IMR-90 (cell line): Measurements from ENCODE around the gene TMEM263.

Experiments used
- BHLHE40 ChIP-seq: fragments of 150-350 bp; IDR thresholded peaks from 2 replicates; pipeline ENCODE4 v1.6.1; 2016; ENCODE audit warnings: mild to moderate bottlenecking, low read depth, low read length
- CEBPB ChIP-seq: IDR thresholded peaks from 2 replicates; pipeline ENCODE4 v1.6.1; 2012; ENCODE audit warnings: low read depth, low read length, improper control_type of control experiment
- CTCF ChIP-seq: conservative IDR thresholded peaks from 2 replicates; pipeline ENCODE4 v1.5.1; 2012; ENCODE audit warnings: mild to moderate bottlenecking, low read depth, low read length, improper control_type of control experiment
- ELK1 ChIP-seq: fragments of 150-350 bp; IDR thresholded peaks from 2 replicates; pipeline ENCODE4 v1.6.1; 2016; ENCODE audit warnings: low read depth, mild to moderate bottlenecking, low read length, moderate library complexity, borderline replicate concordance
- FOS ChIP-seq: fragments of 150-350 bp; IDR thresholded peaks from 2 replicates; pipeline ENCODE4 v1.6.1; 2016; ENCODE audit warnings: low read depth, low read length
- MAFK ChIP-seq: IDR thresholded peaks from 2 replicates; pipeline ENCODE4 v1.6.1; 2012; ENCODE audit warnings: low read depth, low read length, improper control_type of control experiment
- MAZ ChIP-seq: IDR thresholded peaks from 2 replicates; pipeline ENCODE4 v1.6.1; 2012; ENCODE audit warnings: low read depth, mild to moderate bottlenecking, low read length, improper control_type of control experiment, moderate library complexity, borderline replicate concordance
- MXI1 ChIP-seq: IDR thresholded peaks from 2 replicates; pipeline ENCODE4 v1.6.1; 2012; ENCODE audit warnings: low read depth, mild to moderate bottlenecking, low read length, moderate library complexity, borderline replicate concordance
- POLR2A ChIP-seq: IDR thresholded peaks from 2 replicates; pipeline ENCODE4 v1.6.1; 2012; ENCODE audit warnings: mild to moderate bottlenecking, low read depth, low read length
- RAD21 ChIP-seq: IDR thresholded peaks from 2 replicates; pipeline ENCODE4 v1.6.1; 2012; ENCODE audit warnings: low read length, improper control_type of control experiment
- RCOR1 ChIP-seq: IDR thresholded peaks from 2 replicates; pipeline ENCODE4 v1.6.1; 2012; ENCODE audit warnings: mild to moderate bottlenecking, low read length, improper control_type of control experiment; ENCODE audit not compliant: insufficient replicate concordance
- RFX5 ChIP-seq: IDR thresholded peaks from 2 replicates; pipeline ENCODE4 v1.8.0; 2012; ENCODE audit warnings: low read depth, mild to moderate bottlenecking, low read length, moderate library complexity
- SMC3 ChIP-seq: fragments of 150-350 bp; IDR thresholded peaks from 2 replicates; pipeline ENCODE4 v1.6.1; 2016; ENCODE audit warnings: low read depth, mild to moderate bottlenecking, antibody characterized with exemption, low read length, moderate library complexity
- TF ChIP-seq, protein P1 (sequence below): fragments of 150-350 bp; IDR thresholded peaks from 2 replicates; pipeline ENCODE4 v1.6.1; 2017; ENCODE audit warnings: mild to moderate bottlenecking, antibody characterized with exemption, low read length, low read depth

DNA sequence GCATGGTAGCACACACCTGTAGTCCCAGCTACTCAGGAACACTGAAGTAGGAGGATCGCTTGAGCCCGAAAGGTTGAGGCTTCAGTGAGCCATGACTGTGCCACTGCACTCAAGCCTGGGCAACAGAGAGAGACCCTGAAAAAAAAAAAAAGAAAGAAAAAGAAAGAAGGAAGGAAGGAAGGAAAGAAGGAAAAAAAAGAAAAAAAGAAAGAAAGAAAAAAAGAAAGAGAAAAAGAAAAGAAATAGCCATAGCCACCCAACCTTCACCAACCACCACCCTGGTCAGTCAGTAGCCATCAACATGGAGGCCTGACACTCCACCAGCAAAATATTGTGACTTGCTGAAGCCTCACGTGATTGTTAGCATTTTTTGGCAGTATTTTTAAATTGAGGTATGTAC, 21.4 kb upstream of the TMEM263 start:
- TF ChIP-seq RFX5 (no peak), CTCF (no peak), RCOR1 (no peak), MAFK (no peak), POLR2A (no peak), SMC3 (no peak), MXI1 (no peak), BHLHE40 (no peak), RAD21 (no peak), FOS (no peak), ELK1 (no peak), MAZ (no peak), CEBPB (no peak)
- TF ChIP-seq, protein P1, sequence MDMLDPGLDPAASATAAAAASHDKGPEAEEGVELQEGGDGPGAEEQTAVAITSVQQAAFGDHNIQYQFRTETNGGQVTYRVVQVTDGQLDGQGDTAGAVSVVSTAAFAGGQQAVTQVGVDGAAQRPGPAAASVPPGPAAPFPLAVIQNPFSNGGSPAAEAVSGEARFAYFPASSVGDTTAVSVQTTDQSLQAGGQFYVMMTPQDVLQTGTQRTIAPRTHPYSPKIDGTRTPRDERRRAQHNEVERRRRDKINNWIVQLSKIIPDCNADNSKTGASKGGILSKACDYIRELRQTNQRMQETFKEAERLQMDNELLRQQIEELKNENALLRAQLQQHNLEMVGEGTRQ = no peak
